NCI-H146 treated with DMSO at 0.1 percent for 48 hours (cell line): Measurements from ENCODE around the gene FREM1.

Experiments used
- DNase-seq: peaks from one replicate; lab custom pipeline; 2025; ENCODE audit not compliant: unreplicated experiment; lab: John Stamatoyannopoulos, UW

The FREM1 gene

DNA sequence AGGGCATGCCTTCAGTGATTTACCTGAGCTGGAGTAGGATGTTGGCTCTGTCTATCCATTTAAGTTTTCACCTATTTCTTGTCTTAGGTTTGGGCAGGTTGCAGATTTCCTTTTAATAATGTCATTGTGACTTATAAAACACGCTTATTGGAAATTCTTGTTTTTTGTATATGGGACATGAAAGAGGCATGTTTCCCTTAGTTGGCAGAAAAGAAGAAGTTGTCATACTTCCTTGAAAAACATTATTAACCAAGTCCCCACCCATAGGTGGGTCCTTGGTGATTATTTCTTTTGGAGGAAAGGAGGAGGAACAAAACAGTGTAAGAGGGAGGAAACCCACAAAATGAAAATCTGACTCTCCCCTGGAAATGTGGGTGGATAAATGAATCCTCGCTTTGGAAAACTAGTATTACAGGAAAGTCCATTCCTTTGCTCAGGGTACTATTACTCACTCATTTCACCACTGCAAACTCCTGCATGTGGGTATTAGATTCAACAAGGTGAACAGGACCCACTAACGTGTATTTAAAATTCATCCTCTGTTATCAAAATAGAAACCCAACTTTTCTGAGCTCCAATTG lies 197.0 kb downstream of the FREM1 start:
- no peak for DNase-seq

- no peak for DNase-seq
These were observed 199.4 kb downstream of the FREM1 start for GRCh38 chr9:14710804-14711203.

DNA sequence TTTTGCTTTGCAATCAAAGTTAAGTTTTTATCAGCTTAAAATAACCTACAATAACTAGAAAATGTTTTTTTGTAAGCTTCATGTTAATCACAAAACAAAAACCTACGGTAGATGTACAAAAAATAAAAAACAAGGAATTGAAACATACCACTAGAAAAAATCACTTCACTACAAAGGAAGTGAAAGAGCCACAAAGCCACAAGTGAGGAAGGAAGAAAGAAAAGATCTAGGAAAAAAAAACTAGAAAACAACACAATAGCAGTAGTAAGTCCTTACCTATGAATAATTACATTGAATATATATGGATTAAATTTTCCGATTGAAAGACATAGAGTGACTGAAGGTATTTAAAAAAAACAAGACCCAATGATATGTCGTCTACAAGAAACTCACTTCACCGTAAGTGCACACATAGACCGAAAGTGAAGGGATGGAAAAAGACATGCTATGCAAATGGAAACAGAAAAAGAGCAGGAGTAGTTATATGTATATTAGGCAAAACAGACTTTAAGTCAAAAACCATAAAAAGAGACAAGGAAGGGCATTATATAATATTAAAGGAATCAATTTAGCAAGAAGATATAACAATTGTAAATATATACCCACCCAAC lies 203.6 kb downstream of the FREM1 start:
- no peak for DNase-seq

GRCh38 chr9:14705079-14705478 lies 205.1 kb downstream of the FREM1 start:
- DNase-seq = no peak

DNA sequence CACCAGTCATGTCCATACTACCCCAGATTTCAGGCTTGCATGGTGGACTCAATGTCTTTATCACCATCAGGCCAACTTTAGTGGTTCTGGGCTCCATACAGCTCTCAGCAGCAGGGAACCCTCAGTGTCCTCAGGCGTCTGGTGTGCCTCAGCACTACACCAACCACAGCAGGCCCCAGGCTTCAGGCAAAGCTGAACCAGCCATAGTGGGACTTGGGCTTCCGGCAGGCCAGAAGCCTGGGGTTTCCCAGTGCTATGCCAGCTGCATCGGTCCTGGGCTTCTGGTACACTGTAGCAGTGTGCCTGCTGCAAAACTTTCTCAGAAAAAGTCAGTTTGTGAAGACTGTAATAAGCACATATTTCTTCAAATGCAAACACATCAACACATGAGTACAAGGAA lies 205.9 kb downstream of the FREM1 start:
- DNase-seq = no peak

DNA sequence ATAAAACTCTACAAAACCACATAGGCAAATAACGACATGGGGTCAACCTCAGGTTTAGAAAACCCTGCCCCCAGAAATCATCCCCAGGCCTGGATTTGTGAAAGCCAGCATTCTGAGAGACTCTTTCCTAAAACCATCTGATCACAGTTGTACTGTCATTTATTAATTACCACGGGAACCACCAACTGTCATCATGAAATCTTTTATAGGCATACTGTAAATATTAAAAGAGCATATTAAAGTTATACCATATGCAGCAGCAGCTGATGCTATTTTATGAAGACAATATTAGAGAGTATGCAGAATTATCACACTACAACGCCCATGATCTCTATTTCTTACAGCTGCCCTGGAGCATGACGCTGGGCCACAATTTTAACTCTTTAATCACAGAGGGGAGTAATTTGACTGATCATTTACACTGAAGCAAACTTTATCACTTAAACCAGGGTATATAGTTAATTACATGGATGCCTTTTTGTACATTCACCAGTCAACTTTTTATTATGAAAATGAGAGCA lies 208.0 kb downstream of the FREM1 start:
- DNase-seq = no peak

DNA sequence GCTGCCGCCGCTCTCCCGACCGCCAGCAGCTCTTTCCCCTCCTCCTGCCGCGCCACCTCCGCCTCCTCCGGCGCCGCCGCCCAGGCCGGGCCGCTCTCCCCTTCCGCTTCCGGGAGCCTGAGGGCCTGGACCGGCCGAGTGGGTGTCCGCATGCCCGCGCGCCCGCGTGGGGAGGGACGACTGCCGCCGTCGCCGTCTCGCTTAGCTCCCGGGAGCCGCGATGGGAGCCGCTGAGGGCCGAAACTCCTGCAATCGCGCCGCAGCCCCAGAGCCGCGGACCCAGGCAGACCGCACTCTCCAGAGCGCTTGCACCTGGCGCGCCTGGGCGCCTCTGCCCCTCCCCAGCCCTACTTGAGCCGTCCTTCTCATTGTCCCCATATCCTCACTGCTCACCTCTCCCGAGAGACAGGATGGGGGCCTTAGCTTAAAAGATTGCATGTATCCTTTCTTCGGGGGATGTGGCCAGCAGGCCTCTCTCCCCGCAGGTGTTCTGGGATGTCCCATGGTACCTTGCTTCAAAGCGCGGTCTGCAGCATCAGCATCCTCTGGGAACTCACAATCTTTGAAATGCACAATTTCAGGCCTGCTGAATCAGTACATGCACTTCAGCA lies 216.9 kb downstream of the FREM1 start, which contains the start of gene ZDHHC21:
Gene ZDHHC21, minus strand, starts transcription at position 182 of the 611 bp plus-strand sequence. CDS start 19,092 bp downstream, outside the sequence.
- peak; percentile 71 for DNase-seq

GRCh38 chr9:14692470-14693250 lies 217.6 kb downstream of the FREM1 start:
- DNase-seq = peak; percentile 44

DNA sequence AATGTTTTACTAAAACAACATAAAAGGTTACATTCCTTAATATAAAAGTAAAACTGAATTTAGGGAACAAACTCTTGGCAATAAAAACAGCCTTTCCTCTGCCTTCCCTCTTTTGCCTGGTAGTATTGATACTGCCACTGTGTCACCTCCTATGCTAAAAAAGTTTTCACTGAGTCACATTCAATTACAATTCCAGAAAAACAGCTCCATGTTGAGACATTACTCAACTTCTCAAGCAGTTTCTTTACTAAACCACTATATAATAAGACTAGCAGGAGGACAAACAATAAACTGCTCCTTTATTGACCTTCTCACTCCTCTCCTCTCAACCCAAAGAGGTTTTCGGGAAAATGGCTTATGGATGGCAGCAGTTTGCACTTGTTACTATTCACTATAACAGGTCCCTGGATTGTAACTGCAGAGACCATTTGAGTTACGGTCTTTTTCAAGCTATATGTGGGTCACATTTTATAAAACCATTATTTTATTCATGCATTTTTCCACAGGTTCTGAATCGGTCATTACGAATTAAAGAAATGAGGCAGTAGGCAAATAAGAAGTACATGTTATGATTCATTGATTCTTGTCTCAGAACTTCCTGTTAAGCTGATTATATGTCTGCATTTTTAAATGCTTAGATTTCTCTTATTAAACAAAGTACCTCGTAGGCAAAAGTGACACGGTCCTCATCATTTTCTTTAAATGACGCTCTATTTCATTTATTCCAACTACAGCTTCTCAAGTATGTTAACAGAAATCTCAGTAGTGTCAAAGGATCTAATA lies 219.1 kb downstream of the FREM1 start:
- no peak for DNase-seq

GRCh38 chr9:14687042-14687719 lies 223.0 kb downstream of the FREM1 start:
- no peak for DNase-seq

- DNase-seq = no peak
These were observed 224.1 kb downstream of the FREM1 start for GRCh38 chr9:14686168-14686567.
